Measurements from ENCODE around the gene AP1S2.

Gene AP1S2

DNA sequence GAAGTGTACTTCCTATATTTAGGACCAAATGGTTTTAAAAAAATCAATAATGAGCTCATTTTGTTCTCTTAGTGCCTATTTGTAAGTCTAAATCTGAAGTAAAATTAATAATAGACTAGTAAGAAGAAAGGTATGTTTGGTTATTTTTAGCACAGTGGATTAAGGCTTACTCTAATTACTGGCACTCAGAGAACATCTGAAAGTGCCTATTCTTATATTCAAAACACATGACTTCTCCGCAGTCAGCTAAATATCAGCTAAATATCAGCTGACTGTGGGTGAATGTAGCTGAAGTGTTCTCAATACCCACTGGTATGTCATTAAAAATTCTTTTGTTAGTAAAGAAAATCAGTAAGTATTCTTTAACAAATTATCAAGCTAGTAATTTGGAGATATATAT, 6.0 kb downstream of the AP1S2 start:
- Histone ChIP-seq H3K9me2 (replicated peaks; ENCODE audit: insufficient read depth, low read length) (no peaks in the 10 kb centered on the region), H3K36me3 (ENCODE audit: low read length) (peaks cover 10% of the 10 kb centered on the region; the same call in 1 of the 2 replicates), H3K9me3 (ENCODE audit: insufficient read depth, low read length) (no peaks in the 10 kb centered on the region), H3K27me3 (ENCODE audit: low read length) (no peaks in the 10 kb centered on the region), H3K79me2 (ENCODE audit: insufficient read depth, low read length) (peaks cover 33% of the 10 kb centered on the region), H3F3A (ENCODE audit: insufficient read depth) (no peaks in the 10 kb centered on the region; the same call in 1 of the 2 replicates), H3K9ac (ENCODE audit: low read length) (no peak overlapping the region), H4K20me1 (ENCODE audit: low read depth, low read length) (no peaks in the 10 kb centered on the region), H3K4me2 (ENCODE audit: low read depth, low read length, poor library complexity, severe bottlenecking) (no peak overlapping the region), H3K27ac (ENCODE audit: low read depth, low read length) (no peak overlapping the region), H3K4me3 (ENCODE audit: insufficient read depth, low read length, poor library complexity, severe bottlenecking) (no peak overlapping the region), H2AFZ (ENCODE audit: low read depth, low read length, severe bottlenecking) (no peak overlapping the region)
- no peak for TF ChIP-seq EZH2phosphoT487 (conservative IDR thresholded peaks at IDR 0.05; ENCODE audit: low read length)
- TF ChIP-seq, protein P1, sequence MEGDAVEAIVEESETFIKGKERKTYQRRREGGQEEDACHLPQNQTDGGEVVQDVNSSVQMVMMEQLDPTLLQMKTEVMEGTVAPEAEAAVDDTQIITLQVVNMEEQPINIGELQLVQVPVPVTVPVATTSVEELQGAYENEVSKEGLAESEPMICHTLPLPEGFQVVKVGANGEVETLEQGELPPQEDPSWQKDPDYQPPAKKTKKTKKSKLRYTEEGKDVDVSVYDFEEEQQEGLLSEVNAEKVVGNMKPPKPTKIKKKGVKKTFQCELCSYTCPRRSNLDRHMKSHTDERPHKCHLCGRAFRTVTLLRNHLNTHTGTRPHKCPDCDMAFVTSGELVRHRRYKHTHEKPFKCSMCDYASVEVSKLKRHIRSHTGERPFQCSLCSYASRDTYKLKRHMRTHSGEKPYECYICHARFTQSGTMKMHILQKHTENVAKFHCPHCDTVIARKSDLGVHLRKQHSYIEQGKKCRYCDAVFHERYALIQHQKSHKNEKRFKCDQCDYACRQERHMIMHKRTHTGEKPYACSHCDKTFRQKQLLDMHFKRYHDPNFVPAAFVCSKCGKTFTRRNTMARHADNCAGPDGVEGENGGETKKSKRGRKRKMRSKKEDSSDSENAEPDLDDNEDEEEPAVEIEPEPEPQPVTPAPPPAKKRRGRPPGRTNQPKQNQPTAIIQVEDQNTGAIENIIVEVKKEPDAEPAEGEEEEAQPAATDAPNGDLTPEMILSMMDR (IDR thresholded peaks at IDR 0.05; ENCODE audit: insufficient read depth, low read length, poor library complexity, severe bottlenecking): no peak

DNA sequence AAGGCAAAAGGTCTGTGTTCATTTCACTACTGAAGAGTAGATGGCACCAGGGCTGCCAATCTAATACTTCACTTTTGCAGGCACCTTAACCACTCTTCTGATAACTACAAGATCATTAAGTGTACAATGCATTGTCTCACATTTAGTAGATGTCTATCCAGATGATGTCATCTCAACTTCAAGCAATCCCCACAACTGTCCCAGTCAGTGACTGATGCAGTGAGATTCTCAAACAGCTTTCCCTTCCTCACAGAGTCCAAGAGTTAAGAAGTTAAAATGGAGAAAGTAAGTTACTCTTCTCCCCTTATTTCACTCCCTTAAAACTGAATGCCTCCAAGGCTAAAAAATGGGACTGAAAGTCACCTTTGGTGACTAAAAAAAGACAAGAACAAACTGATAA, 10.7 kb downstream of the AP1S2 start:
- H3K36me3 ChIP-seq (ENCODE audit: low read length): peaks cover 4% of the 10 kb centered on the region; the same call in 1 of the 2 replicates
- peaks cover 15% of the 10 kb centered on the region for H3K79me2 ChIP-seq (ENCODE audit: insufficient read depth, low read length)
- H2AFZ ChIP-seq (ENCODE audit: low read depth, low read length, severe bottlenecking): no peak overlapping the region
- no peak overlapping the region for H3K27ac ChIP-seq (ENCODE audit: low read depth, low read length)
- TF ChIP-seq, protein P1 (IDR thresholded peaks at IDR 0.05; ENCODE audit: insufficient read depth, low read length, poor library complexity, severe bottlenecking): no peak
- TF ChIP-seq EZH2phosphoT487 (conservative IDR thresholded peaks at IDR 0.05; ENCODE audit: low read length): no peak
- no peak overlapping the region for H3K4me3 ChIP-seq (ENCODE audit: insufficient read depth, low read length, poor library complexity, severe bottlenecking)
- no peak overlapping the region for H3K4me2 ChIP-seq (ENCODE audit: low read depth, low read length, poor library complexity, severe bottlenecking)
- no peaks in the 10 kb centered on the region; the same call in 1 of the 2 replicates for H3F3A ChIP-seq (ENCODE audit: insufficient read depth)
- H4K20me1 ChIP-seq (ENCODE audit: low read depth, low read length): no peaks in the 10 kb centered on the region
- H3K27me3 ChIP-seq (ENCODE audit: low read length): no peaks in the 10 kb centered on the region
- H3K9me2 ChIP-seq (replicated peaks; ENCODE audit: insufficient read depth, low read length): no peaks in the 10 kb centered on the region
- H3K9ac ChIP-seq (ENCODE audit: low read length): no peak overlapping the region
- no peaks in the 10 kb centered on the region for H3K9me3 ChIP-seq (ENCODE audit: insufficient read depth, low read length)

DNA sequence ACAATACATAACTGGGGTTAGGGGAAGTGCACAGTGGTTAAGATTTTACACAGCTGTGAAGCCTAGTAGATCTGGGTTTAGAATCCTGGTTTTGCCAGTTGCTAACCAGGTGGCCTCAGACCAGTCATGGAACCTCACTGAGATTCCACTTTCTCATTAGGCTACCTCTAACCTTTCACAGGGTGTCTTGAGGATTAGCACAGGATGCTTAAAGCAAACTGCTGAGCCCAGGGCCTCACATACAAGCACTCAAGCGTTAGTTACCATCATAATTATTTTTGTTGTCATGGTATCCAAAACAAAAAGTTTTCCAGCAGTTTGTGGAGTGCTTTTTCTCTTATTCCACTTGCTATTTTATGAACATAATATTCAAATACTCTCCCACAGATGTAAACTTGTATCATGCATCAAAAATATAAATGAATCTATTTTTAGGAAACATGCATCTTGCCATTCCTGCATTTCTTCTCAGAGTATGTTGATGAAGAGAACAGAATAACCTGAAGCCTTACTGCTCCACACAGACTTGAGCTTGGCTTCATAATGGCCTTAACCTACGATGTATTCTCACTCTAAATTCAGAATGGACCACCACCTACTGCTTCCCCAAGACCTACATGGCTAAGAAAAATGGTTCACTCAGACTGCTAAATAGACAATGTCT, 12.6 kb downstream of the AP1S2 start:
- Histone ChIP-seq H3K9me3 (ENCODE audit: insufficient read depth, low read length) (no peaks in the 10 kb centered on the region), H3F3A (ENCODE audit: insufficient read depth) (no peaks in the 10 kb centered on the region), H3K4me3 (ENCODE audit: insufficient read depth, low read length, poor library complexity, severe bottlenecking) (no peak overlapping the region), H3K79me2 (ENCODE audit: insufficient read depth, low read length) (peaks cover 15% of the 10 kb centered on the region), H4K20me1 (ENCODE audit: low read depth, low read length) (no peaks in the 10 kb centered on the region), H3K9me2 (replicated peaks; ENCODE audit: insufficient read depth, low read length) (no peaks in the 10 kb centered on the region), H2AFZ (ENCODE audit: low read depth, low read length, severe bottlenecking) (no peak overlapping the region), H3K36me3 (ENCODE audit: low read length) (peaks cover 4% of the 10 kb centered on the region; the same call in 1 of the 2 replicates), H3K27ac (ENCODE audit: low read depth, low read length) (no peak overlapping the region), H3K9ac (ENCODE audit: low read length) (no peak overlapping the region), H3K4me2 (ENCODE audit: low read depth, low read length, poor library complexity, severe bottlenecking) (no peak overlapping the region), H3K27me3 (ENCODE audit: low read length) (no peaks in the 10 kb centered on the region)
- TF ChIP-seq, protein P1 (IDR thresholded peaks at IDR 0.05; ENCODE audit: insufficient read depth, low read length, poor library complexity, severe bottlenecking): no peak
- no peak for TF ChIP-seq EZH2phosphoT487 (conservative IDR thresholded peaks at IDR 0.05; ENCODE audit: low read length)
